Left renal cortex interstitium (tissue), 4 donors: ENCODE measurements around the gene RAP2C. TPM values are rescaled to one million over a fixed set of nuclear protein-coding genes. Genes with fewer than 3 reads are reported as not detected.
A peak's percentile ranks its signal among the peaks of the same experiment; 100 is the strongest.

Experiments
- DNase-seq, 4 donors: peaks; one replicate each; pipeline ENCODE4 v3.0.0-alpha.2; 2013; ENCODE audit warnings: low read depth in 4 of 4, low spot score in 2 of 4, missing footprints in 1 of 4
- polyA plus RNA-seq, 4 donors: library from polyadenylated mRNA; unstranded; fragments of 120-200 nt; gene quantifications; one replicate each; pipeline ENCODE4 v1.2.1, GENCODE V29; 2013; ENCODE audit not compliant: insufficient read length in 4 of 4

Gene RAP2C
- polyA plus RNA-seq, result 10 to 100 TPM; 39.1 to 51.6 (median 45.2) TPM

DNA sequence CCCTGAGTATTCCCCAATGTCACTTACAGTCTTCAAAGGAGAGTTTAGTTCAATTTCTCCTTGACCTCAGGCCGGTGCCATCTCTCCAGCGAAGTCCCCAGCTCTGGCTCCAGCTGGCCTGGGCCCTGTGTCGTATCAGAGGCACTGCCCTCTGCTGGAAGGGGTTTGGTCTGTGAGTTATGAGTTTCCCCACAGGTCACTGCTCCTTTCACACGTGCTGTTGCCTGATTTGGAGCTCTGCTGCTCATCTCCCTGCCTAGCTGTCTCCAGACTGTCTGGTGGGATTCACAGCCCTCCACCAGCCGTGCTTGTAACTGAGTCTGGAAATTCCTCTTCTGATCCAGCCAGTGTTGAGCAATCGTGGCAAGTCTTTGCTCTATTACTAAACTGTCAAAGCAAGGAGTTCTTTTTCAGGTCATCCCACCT is at the start of gene RAP2C:
Gene RAP2C, minus strand, starts transcription at position 105 of the 426 bp plus-strand sequence. CDS start 2,179 bp downstream, outside the sequence.
- DNase-seq, result peak in 3 of 4 donors; percentile 17 to 52 (median 49)

DNA sequence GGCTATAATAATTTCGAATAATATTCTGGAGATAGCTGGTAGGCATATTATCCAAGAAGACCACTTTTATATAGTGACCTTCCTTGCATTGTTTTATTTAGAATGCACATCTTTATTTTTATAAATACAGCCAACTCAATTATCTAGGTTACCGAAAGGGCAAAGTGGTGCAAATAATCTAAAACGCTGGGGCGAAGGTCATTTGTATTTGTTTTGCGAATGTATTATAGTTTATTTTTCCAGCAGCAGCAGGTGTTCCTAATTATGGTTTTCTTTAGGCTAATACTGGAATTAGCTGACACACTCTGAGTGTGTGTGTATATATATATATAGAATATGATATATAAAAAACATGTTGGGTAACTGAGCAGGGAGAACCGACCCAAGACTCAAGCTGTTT is 48.1 kb upstream of the RAP2C start:
- DNase-seq, result no peak

DNA sequence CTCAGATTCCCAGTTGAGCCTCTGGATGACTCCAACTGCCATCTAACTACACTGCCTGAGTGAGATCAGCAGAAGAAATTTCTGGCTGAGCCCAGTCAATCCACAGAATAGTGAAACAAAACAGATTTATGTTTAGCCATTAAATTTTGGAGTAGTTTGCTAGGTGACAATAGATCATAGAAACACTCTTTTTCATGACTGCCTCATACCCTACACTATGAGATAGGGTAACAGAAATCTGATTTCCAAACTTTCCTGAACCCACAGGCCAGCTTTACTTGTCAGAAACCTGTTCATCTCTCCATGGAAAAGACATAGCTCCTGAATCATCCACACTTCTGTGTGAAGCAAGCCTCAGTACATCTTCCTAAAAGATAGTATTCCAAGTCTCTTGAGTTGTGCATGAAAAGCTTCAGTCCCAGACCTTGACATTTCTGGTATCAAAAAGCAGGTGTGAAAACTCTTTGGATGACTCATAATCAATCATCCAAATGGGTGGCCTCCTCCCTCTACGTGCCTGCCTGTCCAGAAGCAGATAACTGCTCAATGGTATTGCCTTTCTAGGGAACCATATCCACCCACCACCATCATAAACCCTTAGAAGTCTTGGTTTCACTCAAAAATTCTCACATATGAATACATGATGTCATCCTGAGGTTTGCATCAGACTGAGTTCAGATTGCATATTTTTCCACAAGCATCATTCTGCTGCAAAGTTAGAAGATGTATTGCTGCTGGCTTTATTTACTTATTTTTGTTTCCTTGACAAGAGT is 47.5 kb upstream of the RAP2C start:
- no peak for DNase-seq

DNA sequence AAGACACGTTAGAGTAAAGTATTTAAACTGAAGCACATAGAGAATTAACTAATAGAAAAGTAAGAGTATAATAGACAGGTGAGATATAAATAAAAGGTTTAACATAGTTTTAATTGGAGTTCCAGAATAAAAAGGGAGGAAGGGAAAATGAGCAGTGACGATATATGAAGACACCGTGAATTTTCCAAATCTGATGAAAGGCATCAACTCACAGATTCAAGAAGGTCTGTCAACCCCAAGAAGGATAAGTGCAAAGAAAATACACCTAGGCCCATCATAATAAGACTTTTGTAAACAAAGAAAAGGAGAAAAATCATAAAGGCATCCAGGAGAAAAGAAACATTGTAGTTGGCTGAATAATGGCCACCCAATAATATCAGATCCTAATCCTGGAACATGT is 43.9 kb upstream of the RAP2C start:
- no peak for DNase-seq

DNA sequence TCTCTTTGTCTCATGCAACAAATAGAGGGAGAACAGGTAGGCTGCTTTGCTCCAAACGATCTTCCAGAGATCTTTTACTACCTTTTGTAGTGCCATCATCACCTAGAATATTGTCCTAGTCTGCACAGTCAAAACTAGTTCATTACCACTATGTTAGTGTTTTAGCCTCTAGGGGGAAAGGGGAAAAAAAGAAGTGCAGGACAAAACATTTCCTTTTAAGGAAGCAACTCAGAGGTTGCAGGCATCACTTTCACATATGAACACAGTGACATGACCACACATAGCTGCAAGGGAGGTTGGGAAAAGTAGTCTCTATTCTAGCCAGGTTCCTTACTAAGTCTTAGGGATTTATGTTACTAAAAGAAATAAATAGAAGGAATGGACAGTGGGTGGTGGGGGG is 39.3 kb upstream of the RAP2C start:
- DNase-seq, result no peak

DNA sequence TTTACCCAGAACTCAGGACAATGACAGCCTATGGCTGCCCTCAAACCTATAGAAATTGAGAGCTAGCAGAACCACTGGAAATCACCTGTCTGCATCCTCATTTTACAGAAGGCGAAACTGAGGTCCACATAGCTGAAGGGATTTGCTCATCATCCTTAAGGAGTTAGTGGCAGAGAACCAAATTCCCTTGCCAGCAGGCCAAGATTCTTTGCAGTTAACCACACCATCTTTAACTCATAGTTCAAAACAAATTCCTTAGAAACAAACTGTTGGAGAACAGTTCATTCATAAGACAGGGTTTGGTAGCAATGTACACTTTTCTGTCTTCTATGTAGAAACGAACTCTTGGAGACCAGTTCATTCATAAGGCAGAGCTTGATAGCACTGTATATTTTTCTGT is 37.9 kb upstream of the RAP2C start:
- no peak for DNase-seq

DNA sequence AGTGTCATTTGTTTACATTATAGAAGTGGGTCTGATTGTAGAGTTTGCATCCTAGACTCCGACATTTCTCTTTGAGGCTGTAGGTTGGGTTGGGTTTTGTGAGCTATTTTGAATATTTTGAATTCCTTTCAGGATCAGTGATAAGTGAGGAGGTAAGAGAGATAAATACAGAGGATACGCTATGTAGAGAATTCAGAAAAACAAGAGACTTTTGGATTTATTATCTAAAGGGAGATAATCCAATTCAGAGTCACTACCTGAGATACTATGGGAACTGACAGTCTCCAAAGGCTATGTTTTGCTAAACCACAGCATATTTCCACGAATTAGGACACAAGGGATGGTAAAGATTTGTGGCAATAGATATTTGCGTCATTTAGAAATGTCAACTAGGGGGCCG is 16.9 kb upstream of the RAP2C start:
- DNase-seq, result no peak

DNA sequence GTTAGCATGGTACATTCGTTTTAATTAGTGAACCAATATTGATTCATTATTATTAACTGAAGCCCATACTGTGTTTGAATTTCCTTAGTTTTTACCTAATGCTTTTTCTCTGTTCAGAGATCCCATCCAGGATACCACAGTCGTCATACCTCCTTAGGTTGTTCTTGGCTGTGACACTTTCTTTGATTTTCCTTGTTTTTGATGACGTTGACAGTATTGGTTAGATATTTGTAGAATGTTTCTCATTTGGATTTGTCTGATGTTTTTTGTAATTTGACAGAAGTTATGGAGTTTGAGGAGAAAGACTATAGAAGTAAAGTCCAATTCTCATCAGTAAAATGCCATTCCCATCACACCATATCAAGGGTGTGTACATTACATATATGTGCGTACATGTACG is 16.2 kb upstream of the RAP2C start:
- DNase-seq, result no peak

DNA sequence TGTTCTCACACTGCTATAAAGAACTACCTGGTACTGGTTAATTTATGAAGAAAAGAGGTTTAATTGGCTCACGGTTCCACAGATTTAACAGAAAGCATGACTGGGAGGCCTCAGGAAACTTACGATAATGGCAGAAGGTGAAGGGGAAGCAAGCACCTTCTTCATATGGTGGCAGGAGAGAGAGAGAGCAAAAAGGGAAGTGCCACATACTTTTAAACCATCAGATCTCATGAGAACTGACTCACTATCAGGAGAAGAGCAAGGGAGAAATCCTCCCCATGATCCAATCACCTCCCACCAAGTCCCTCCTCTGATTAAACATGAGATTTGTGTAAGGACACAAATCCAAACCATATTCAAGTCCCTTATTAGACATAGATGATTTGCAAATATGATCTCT is 12.3 kb upstream of the RAP2C start:
- no peak for DNase-seq

DNA sequence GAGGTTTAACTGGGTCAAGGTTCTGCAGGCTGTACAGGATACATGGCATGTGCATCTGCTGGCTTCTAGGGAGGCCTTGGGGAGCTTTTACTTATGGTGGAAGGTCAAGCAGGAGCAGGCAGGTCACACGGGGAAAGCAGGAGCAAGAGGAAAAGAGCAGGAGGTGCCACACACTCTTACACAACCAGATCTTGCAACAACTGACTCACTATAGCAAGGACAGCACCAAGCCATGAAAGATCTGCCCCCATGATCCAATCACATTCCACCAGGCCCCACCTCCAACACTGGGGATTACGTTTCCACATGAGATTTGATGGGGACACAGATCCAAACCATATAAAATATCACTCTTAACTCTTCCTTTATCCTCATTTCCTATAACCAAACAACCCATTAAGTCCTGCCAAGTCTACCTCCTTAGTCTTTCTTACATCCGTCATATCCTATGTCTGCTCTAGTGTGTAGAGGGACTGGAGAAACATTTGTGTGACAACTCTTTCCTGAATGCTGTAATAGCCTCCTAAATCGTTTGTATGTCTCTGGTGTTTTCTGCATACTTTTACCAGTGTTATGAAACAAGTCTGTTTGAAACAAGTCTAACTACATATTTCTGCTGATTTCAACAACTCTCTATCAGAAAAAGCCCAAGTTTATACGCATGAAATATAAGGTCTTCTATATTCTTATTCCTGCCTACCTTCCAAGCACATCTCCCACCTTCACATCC is 8.3 kb upstream of the RAP2C start:
- DNase-seq, result no peak

DNA sequence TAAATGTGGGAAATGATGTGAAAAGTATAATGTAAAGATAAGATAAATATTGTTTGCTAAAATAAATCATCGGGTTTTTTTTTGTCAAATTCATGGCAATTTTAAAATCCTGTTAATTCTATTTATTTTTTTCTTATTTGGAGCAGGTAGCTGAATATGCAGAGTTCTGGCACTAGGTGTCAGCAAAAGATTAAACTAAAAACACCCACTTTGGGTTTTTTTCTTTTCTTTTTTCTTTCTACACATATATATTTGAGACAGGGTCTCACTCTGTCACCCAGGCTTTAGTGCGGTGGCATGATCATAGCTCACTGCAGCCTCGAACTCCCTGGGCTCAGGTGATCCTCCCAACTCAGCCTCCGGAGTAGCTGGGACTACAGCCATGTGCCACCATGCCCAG is 6.9 kb upstream of the RAP2C start:
- no peak for DNase-seq

DNA sequence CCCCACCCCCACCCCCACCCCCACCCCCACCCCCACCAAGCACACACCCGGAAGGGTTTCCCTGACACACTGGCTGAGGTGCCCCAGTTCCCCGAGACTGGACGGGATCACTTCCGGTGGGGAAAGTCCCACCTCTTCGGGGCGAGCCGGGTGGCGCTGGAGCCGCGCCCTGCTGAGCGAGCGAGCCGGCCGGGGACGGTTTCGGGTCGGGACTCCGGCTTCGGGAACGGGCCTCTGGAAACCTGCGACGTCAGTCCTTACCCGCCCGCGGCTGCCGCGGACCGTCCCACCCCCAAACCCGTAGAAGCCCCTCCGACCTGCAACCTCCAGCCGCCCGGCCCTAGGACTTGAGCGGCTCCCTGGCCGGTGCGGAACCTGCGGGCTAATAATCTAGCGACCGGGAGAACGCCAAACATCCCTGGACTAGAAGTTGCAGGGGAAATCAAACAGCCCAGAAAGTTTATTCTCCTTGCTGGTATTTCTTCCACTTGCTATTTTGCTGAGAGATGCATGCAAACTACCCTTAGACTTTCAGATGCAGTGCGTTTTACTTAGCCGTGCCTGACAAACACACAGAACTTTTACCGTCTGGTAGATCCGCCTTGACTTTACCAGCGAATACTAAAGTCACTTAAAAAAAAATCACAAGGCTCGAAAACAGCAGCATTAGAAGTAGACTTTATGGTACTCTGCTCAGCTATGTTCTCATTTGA is 991 bp downstream of the RAP2C start:
- peak in 3 of 4 donors; percentile 39 to 68 (median 64) for DNase-seq

DNA sequence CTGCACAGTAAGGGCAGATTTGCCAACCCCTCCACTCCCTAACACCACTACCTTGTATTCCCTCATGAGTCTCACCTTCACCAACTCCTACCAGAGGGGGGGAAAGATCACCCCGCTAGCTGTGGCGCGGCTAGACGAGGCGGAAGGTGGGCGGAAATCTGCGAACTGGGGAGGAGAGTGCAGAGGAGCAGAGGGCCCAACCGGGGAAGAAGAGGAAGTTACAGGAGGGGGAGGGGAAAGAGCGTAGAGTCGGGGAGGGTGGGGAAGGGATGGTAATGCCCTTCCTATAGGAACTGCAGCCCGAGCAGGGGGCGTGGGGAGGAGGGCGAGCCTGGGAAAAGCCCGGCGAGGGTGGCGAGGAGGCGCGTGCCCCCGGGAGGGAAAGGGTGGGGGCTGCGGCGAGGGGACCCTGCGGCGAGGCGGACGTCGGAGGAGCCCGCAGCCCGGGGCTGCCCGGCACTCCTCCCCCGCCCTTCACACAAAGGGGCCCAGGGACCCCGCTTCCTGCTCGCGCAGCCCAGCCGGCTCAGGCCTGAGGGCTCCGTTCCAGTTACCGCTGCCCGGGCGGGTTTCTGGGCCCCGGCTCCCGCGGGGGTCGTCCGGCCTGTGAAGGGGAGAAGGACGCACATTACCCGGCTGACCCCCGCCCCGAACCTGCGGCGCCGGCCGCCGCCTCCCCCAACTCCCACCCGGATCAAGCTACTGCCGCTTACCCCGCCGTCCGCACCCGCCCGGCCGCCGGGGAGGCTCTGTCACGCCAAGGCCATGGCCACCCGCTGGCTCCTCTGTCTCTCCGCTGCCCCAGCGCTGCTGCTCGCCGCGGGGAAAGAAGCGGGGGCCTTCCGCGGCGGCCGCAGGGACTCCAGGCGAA is 1.8 kb downstream of the RAP2C start:
- DNase-seq, result peak in 3 of 4 donors; percentile 11 to 69 (median 62)

DNA sequence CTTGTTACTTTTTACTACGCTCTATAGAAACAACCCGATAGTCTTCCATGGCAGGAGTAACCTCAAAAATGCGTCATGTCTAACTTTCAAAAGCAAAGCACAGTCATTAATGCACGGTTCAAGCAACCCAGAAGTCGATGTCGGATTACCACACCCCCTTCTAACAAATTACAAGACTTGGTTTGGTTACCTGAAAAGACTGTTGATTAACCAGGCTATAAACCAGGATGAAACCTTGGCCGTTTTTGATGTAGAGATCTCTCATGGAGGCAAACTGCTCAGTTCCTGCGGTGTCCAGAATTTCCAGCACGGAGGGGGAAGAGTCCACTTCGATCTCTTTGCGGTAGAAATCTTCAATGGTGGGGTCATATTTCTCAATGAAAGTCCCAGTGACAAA is 2.4 kb downstream of the RAP2C start:
- DNase-seq, result peak in 1 of 4 donors; percentile 41

DNA sequence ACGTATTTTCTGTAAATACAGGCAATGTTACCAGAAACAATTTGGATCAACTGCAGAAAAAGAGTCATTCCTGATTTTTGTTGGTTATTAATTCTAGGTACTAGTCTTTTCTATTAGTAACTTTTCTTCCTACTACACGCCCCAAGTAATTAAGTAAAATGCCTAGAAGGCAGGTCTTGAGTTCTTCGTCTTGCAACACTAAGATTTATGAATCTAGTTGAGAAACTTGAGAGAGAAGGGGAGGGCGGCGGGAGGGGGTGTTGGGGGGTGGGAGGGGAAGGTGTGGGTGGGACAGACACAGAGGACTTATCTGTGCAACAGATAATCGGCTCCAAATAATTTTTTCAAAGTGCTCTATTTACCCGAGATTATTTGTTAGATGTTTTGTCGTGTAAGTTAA is 3.0 kb downstream of the RAP2C start:
- DNase-seq, result peak in 2 of 4 donors; percentile 3 to 13

DNA sequence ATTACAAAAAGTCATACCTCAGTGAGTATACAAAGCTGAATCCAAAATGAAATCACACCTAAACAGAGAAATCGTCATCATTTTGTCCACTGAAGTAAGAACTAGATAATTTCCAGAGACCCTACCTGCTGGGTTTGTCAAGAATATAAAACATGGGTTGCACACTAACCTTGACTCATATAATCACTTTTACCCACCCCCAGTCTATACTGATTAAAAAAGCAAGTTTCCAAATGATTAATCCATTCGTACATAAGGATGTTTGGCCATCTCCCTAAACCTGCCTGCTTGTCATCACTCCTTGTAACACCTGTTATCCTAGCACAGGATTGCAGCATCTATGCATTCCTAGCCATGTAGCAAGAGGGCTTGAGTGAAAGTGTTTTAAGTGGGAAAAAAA is 4.7 kb downstream of the RAP2C start:
- DNase-seq, result no peak

DNA sequence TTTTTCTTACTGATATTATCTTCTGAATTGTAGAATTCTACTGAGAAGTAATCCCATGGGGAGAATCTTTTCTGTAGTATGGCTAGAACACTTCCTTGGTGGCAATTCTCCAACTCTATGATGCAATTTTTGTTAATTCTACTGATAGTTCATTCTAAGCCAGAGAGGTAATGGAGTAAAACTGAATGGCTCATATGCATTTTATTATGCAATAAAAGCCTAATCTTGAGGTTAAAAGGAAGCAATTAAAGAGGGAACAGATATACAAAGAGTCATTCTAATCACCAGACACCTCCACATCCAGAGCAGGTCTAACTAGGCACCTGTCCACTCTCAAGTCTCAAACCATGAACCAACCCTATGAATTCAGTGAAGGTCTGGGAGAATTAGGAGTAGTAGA is 9.7 kb downstream of the RAP2C start:
- no peak for DNase-seq

DNA sequence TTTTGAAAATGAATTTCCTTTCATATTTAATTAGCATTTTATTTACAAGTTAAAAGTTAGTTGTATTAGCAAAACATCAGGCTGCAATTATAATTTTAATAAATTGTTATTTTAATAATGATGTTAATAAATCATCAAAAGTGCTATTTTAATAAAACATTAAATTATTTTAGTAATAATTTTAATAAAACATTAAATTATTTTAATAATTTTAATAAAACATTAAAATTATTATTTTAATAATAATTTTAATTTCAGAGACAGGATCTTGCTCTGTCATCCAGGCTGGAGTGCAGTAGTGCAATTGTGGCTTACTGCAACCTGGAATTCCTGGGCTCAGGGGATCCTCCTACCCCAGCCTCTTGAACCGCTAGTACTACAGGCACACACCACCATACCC is 10.8 kb downstream of the RAP2C start:
- no peak for DNase-seq

DNA sequence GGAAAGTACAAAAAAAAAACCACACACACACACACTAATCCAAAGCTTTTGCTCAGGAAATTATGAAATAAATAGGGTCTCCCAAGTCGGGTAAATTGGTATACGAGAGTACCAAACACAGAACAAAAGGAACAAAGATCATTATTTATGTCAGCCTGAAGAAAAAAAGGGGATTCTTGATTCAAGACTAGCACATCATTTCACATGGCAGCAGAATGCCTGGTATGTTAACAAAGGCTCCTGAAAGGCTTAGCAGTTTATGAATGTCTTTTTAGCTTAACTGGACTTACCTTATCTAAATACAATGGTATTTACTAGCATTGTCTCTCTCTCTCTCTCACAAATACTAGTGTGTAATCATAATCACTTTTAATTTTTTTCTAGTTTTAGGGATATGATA is 11.3 kb downstream of the RAP2C start:
- DNase-seq, result no peak

DNA sequence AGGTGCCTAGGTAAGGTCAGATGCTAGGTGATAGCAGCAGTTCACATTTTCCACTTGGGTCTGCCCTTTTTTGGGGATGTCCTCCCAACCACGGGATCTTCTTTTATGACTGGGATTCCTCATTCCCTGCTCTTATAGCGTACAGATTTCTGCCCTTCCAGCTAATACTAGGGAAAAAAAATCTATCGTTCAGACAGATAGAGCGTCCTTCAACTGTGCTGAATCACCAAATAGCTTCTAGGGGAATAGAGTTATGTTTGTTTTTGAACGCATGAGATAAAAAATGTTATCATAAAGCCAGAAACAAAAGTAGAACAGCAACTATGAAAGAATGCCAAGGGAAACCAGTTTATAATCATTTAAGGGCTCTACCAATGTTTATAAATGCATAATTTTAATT is 13.0 kb downstream of the RAP2C start:
- DNase-seq, result no peak
